ENCODE measurements around the gene ZNF483.
"Not testable (repeated sequence)": the region's sequence is repeated elsewhere in the genome, so short reads cannot be mapped to it uniquely, and the experiment has no call there.

The ZNF483 gene

DNA sequence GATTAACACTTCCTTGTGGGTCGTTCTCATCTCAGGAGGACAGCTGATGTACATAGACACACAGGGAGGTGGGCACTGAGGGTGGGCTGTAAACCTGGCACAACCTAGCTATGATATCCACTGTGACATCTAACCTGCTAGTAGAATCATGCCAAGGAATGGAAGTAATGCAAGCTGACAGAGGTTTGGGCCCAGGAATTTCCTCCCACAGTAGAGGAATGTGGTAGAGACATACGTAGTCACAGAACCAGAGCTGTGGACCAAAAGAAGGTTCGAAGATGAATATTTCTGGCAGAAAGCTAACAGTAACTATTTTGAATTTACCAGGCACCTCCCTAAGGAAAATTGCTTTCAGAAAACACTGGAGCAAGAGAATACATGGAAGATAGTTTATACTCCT lies 90.9 kb downstream of the ZNF483 start:
- no peak for DNase-seq

DNA sequence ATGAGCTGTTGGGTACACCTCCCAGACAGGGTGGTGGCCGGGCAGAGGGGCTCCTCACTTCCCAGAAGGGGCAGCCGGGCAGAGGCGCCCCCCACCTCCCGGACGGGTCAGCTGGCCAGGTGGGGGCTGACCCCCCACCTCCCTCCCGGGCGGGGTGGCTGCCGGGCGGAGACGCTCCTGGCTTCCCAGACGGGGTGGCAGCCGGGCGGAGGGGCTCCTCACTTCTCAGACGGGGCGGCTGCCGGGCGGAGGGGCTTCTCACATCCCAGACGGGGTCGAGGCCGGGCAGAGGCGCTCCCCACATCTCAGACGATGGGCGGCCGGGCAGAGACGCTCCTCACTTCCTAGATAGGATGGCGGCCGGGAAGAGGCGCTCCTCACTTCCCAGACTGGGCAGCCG lies 92.4 kb downstream of the ZNF483 start:
- not testable (repeated sequence) for DNase-seq

DNA sequence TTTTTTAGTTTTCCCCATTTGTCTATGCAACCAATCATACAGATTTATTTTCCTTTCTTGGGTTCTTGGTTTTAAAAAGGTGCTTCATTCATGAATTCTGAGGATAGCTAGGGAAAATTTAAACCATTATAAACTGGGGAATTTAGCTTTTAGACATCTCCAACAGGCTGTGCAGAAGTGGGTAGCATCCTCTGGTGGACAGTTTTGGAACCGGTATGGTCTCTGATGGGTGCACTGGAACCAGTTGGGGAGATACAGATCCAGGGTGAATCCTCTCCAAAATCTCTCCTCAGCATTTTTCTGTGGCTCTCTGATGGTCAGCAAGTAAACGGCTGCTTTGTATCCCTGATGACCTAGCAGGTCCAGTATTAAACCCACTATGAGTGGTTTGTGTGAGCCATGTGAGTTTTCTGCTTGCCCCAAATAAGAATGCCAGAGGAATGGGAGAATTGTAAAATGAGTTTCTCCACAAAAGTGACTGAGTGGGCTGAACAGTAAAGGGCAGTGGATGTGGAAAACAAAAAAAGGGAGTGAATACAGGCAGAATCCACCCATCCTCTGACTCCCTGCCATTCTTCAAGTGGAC lies 97.0 kb downstream of the ZNF483 start:
- DNase-seq, result no peak

DNA sequence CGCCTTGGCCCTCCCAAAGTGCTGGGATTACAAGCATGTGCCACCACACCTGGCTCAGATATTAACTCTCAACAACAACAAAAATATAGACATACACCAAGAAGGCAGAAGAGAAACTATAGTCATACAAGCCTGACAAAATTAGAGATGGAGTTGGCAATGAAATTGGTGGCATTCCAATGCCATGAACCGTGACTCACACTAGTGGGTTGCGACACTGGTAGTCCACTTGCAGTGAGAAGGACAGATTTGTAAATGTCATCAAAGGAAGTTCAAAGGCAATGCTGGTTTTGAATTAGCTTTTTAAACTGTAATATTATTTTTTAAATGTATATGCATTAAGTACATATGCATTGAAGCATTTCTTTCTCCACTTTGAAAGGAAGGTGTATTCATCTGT lies 97.6 kb downstream of the ZNF483 start:
- no peak for DNase-seq
